ENCODE data around the gene DCTN4. TPM values are rescaled to one million over a fixed set of nuclear protein-coding genes. Genes with fewer than 3 reads are reported as not detected.

The DCTN4 gene
- total and polyA plus RNA-seq, 2 experiments from 2014 or later, result 22.9 to 63.9 TPM

DNA sequence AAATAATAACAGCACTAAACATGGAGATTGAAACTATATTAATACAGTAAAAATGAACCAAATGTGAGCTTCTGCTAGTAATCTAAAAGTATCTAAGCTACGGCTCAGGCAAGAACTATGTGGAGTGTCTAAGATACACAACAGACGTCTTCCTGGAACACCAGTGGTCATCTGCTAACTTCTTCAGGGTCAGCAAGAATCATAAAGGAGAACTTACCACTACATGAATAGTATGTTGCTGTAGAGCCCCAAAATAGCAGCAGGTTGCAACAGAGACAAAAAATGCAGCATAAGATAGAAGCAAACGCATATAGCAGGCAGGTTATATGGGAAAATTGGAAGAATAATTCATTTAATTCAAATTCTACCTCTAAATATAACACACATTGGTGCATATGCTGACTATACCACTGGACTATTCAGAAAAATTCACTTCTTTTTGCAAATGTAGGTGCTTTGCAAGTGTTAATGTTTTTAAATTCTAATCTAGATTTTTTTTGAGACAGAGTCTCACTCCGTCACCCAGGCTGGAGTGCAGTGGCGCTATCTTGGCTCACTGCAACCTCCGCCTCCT lies 27.1 kb downstream of the DCTN4 start:
- no peak for TF ChIP-seq EZH2phosphoT487 (IDR thresholded peaks at IDR 0.05; ENCODE audit: low read depth, severe bottlenecking, unreplicated experiment)
- TF ChIP-seq CTCF (IDR thresholded peaks at IDR 0.05; ENCODE audit: poor library complexity), result no peak
- TF ChIP-seq EZH2 (IDR thresholded peaks at IDR 0.05; ENCODE audit: borderline replicate concordance), result no peak

DNA sequence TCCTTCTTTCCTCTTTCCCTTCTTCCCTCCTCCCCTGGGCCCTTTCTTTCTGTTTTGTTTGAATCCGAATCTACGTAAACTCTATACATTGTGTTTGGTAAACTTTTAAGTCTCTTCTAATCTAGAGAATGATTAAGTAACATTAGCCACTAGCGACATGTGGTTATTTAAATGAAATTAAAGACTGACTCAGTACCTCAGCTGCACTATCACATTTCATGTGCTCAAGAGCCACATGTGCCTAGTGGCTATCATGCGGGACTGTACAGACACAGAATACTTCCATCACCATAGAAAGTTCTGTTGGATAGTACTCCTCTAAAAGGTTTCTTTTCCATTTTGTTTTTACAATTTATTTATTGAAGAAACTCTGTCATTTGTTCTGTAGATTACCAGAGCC lies 29.0 kb downstream of the DCTN4 start:
- no peak for DNase-seq (ENCODE audit: low spot score)
- Histone ChIP-seq H3K27me3 (no peaks in the 10 kb centered on the region), H2AFZ (no peak overlapping the region), H3K9me2 (replicated peaks; ENCODE audit: insufficient read depth) (no peaks in the 10 kb centered on the region), H3K27ac (no peak overlapping the region), H4K20me1 (ENCODE audit: insufficient read depth, poor library complexity, severe bottlenecking) (no peaks in the 10 kb centered on the region), H3K9me3 (ENCODE audit: low read depth) (no peaks in the 10 kb centered on the region), H3K4me2 (no peak overlapping the region), H3K79me2 (peaks cover 11% of the 10 kb centered on the region), H3K4me3 (no peak overlapping the region), H3K36me3 (replicated peaks; ENCODE audit: insufficient read depth, low read depth) (peaks cover 15% of the 10 kb centered on the region), H3K4me1 (ENCODE audit: insufficient read depth) (no peaks in the 10 kb centered on the region)
- 71% methylated on average over 4 of the region's 4 CpGs for WGBS (ENCODE audit: low lambda C conversion rate, missing lambda C conversion rate)
- TF ChIP-seq EZH2 (IDR thresholded peaks at IDR 0.05; ENCODE audit: borderline replicate concordance), result no peak
- TF ChIP-seq EZH2phosphoT487 (IDR thresholded peaks at IDR 0.05; ENCODE audit: low read depth, severe bottlenecking, unreplicated experiment), result no peak
- no peak for TF ChIP-seq CTCF (IDR thresholded peaks at IDR 0.05; ENCODE audit: poor library complexity)

More for the DNA sequence above, 27.1 kb downstream of the DCTN4 start:
- no peak overlapping the region for H3K4me3 ChIP-seq
- no peak overlapping the region for H3K4me2 ChIP-seq
- H3K9me3 ChIP-seq (ENCODE audit: low read depth), result peaks cover 7% of the 10 kb centered on the region
- H3K27ac ChIP-seq, result no peak overlapping the region
- no peaks in the 10 kb centered on the region for H3K4me1 ChIP-seq (ENCODE audit: insufficient read depth)
- H3K9me2 ChIP-seq (replicated peaks; ENCODE audit: insufficient read depth), result no peaks in the 10 kb centered on the region
- DNase-seq (ENCODE audit: low spot score), result no peak
- no peaks in the 10 kb centered on the region for H4K20me1 ChIP-seq (ENCODE audit: insufficient read depth, poor library complexity, severe bottlenecking)
- H3K36me3 ChIP-seq (replicated peaks; ENCODE audit: insufficient read depth, low read depth), result peaks cover 15% of the 10 kb centered on the region
- no peak overlapping the region for H2AFZ ChIP-seq
- H3K79me2 ChIP-seq, result peaks cover 28% of the 10 kb centered on the region
- WGBS (ENCODE audit: low lambda C conversion rate, missing lambda C conversion rate), result 90% methylated on average over 6 of the region's 6 CpGs
- H3K27me3 ChIP-seq, result no peaks in the 10 kb centered on the region

DNA sequence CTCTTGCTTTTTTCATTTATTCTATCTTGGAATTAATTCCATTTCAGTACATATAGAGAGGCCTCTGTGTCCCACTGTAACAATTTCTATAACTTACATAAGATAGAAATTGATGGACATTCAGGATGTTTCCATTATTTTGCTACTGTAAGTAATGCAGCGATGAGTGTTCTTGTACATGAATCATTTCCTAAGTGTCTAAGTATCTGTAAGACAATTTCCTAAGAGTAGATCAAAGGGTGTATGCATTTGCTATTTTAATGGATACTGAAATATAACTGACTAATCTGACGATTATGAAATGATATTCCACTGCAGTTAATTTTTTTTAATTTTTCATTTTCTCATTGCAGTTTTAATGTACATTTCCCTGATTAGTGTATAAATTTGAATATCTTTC lies 35.0 kb downstream of the DCTN4 start:
- H3K4me1 ChIP-seq (ENCODE audit: insufficient read depth), result no peaks in the 10 kb centered on the region
- DNase-seq (ENCODE audit: low spot score), result no peak
- no peak overlapping the region for H3K4me2 ChIP-seq
- no peaks in the 10 kb centered on the region for H4K20me1 ChIP-seq (ENCODE audit: insufficient read depth, poor library complexity, severe bottlenecking)
- H3K36me3 ChIP-seq (replicated peaks; ENCODE audit: insufficient read depth, low read depth), result no peaks in the 10 kb centered on the region
- no peak overlapping the region for H3K4me3 ChIP-seq
- 50% methylated on average over 2 of the region's 2 CpGs for WGBS (ENCODE audit: low lambda C conversion rate, missing lambda C conversion rate)
- no peak overlapping the region for H2AFZ ChIP-seq
- H3K9me3 ChIP-seq (ENCODE audit: low read depth), result no peaks in the 10 kb centered on the region
- no peaks in the 10 kb centered on the region for H3K79me2 ChIP-seq
- no peaks in the 10 kb centered on the region for H3K27me3 ChIP-seq
- TF ChIP-seq CTCF (IDR thresholded peaks at IDR 0.05; ENCODE audit: poor library complexity) (no peak), EZH2 (IDR thresholded peaks at IDR 0.05; ENCODE audit: borderline replicate concordance) (no peak), EZH2phosphoT487 (IDR thresholded peaks at IDR 0.05; ENCODE audit: low read depth, severe bottlenecking, unreplicated experiment) (no peak)
- no peaks in the 10 kb centered on the region for H3K9me2 ChIP-seq (replicated peaks; ENCODE audit: insufficient read depth)
- H3K27ac ChIP-seq, result no peak overlapping the region

All from hepatocyte (in vitro differentiated cells).